Effector memory CD8-positive, alpha-beta T cell (primary cell): ENCODE results near the gene HACD2.
A peak's percentile ranks its signal among the peaks of the same experiment; 100 is the strongest.

Experiments
- ATAC-seq: fragments of 150-1000 bp; cut with Tn5 transposase; replicated peaks from 2 replicates; pipeline ENCODE4 v1.10.0; 2021; ENCODE audit warnings: mild to moderate bottlenecking, moderate library complexity
- DNase-seq, 3 experiments: peaks; one replicate each; pipeline ENCODE4 v3.0.0; 2021
- H3K27ac Mint-ChIP-seq, 2 donors: one replicate each; pipeline ENCODE4 v1.8.0; 2022; ENCODE audit warnings: mild to moderate bottlenecking in 2 of 2, mixed read lengths in 2 of 2, moderate library complexity in 2 of 2
- H3K27me3 Mint-ChIP-seq, 2 donors: one replicate each; pipeline ENCODE4 v1.8.0; 2022; ENCODE audit warnings: mixed read lengths in 2 of 2
- H3K36me3 Mint-ChIP-seq: one replicate; pipeline ENCODE4 v1.8.0; 2022; ENCODE audit warnings: mild to moderate bottlenecking, moderate library complexity, mixed read lengths; ENCODE audit not compliant: insufficient read depth
- H3K4me1 Mint-ChIP-seq, 2 donors: one replicate each; pipeline ENCODE4 v1.8.0; 2022; ENCODE audit warnings: low read depth in 2 of 2, mixed read lengths in 2 of 2
- H3K4me3 Mint-ChIP-seq, 2 donors: one replicate each; pipeline ENCODE4 v1.8.0; 2022; ENCODE audit warnings: mild to moderate bottlenecking in 2 of 2, mixed read lengths in 2 of 2, moderate library complexity in 2 of 2
- H3K9me3 Mint-ChIP-seq, 2 donors: one replicate each; pipeline ENCODE4 v1.8.0; 2022; ENCODE audit warnings: mixed read lengths in 2 of 2

The HACD2 gene

DNA sequence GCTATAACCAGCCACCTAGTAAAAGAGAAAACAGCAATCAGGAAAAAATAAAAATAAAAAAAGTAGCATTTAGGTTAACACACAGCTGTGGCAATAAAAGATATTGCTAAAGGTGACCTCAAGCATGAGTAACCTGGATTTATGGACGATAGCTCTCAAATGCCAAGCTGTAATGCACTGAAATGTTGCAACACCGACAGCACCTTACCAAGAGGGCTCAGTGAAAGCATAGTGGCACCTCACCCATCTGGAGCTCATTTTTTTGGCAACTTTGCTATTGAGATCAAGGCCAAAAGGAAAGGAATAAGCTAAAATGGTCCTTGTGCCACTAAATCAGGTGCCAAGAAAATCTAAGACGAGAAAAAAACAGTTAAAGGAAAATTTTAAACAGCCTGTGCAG lies 2.5 kb downstream of the HACD2 start:
- Mint-ChIP-seq H3K27me3 (no peaks in the 10 kb centered on the region), H3K36me3 (peaks cover 22% of the 10 kb centered on the region), H3K4me1 (peaks cover 3 to 21% of the 10 kb centered on the region in 2 donors), H3K9me3 (no peaks in the 10 kb centered on the region), H3K27ac (no peak overlapping the region), H3K4me3 (no peak overlapping the region)
- no peak for ATAC-seq
- DNase-seq: no peak

DNA sequence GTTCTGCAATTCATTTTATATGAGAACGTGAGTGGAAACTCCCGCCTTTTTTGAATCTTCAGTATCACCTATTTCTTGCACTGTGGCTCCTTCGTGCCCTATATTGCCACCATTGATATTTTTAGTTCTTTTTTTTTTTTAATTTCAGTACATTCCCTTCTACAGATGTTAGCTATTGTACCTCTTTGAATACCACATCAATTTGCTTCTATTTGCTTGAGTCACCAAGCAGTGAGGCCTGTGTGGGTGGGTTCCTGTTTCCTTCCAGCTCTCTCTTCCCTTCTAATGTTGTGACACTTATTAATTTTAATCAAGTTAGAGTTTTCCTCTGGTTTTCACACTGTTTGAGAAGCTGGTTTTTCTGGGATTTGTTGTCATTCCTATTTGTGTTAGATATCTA lies 8.7 kb downstream of the HACD2 start:
- no peaks in the 10 kb centered on the region for H3K9me3 Mint-ChIP-seq
- ATAC-seq (no peak), DNase-seq (no peak)
- H3K36me3 Mint-ChIP-seq: peaks cover 28% of the 10 kb centered on the region
- peak overlapping the region; percentile 45 to 59 for H3K27ac Mint-ChIP-seq
- peaks cover 0 to 3% of the 10 kb centered on the region in 2 donors for H3K4me1 Mint-ChIP-seq
- no peak overlapping the region for H3K4me3 Mint-ChIP-seq
- H3K27me3 Mint-ChIP-seq: no peaks in the 10 kb centered on the region

- DNase-seq: no peak
- H3K9me3 Mint-ChIP-seq: no peaks in the 10 kb centered on the region
- H3K4me1 Mint-ChIP-seq: peaks cover 4 to 5% of the 10 kb centered on the region in 2 donors
- no peak overlapping the region for H3K27ac Mint-ChIP-seq
- ATAC-seq: no peak
- H3K36me3 Mint-ChIP-seq: peaks cover 8% of the 10 kb centered on the region
- no peak overlapping the region for H3K4me3 Mint-ChIP-seq
- H3K27me3 Mint-ChIP-seq: no peaks in the 10 kb centered on the region
These were observed 12.9 kb downstream of the HACD2 start for GRCh38 chr3:123571973-123572365.

- Mint-ChIP-seq H3K27me3 (no peaks in the 10 kb centered on the region), H3K4me1 (peaks cover 4 to 5% of the 10 kb centered on the region in 2 donors), H3K27ac (peak overlapping the region in 1 of 2 donors; percentile 55), H3K9me3 (no peaks in the 10 kb centered on the region), H3K36me3 (peaks cover 4% of the 10 kb centered on the region), H3K4me3 (no peak overlapping the region)
- no peak for DNase-seq
- no peak for ATAC-seq
These were observed 13.4 kb downstream of the HACD2 start for GRCh38 chr3:123571264-123571972.

DNA sequence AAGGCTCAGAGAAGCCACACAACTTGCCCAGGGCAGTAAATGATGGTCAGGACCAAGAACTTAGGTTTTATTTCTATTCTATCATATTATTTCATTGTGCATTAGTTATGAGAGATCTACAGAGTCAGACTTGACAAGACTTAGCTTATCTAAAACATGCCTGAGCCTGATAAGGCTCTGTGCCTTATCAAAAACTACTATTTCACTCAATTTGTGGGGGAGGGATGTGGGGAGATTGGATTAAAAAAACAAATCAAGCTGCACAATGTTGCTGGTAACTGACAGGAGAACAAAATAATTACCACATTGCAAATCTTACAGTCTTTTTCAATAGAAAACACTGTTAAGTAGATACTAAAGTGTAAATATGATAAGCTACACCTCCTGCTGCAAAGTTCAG lies 16.0 kb downstream of the HACD2 start:
- ATAC-seq: no peak
- Mint-ChIP-seq H3K27me3 (no peaks in the 10 kb centered on the region), H3K4me3 (no peak overlapping the region), H3K36me3 (peaks cover 5% of the 10 kb centered on the region), H3K27ac (no peak overlapping the region), H3K9me3 (no peaks in the 10 kb centered on the region), H3K4me1 (peaks cover 10 to 11% of the 10 kb centered on the region in 2 donors)
- no peak for DNase-seq

GRCh38 chr3:123568034-123568433 lies 16.8 kb downstream of the HACD2 start:
- H3K27ac Mint-ChIP-seq: peak overlapping the region in 1 of 2 donors; percentile 50
- no peaks in the 10 kb centered on the region for H3K27me3 Mint-ChIP-seq
- H3K4me3 Mint-ChIP-seq: no peak overlapping the region
- peaks cover 15 to 17% of the 10 kb centered on the region in 2 donors for H3K4me1 Mint-ChIP-seq
- ATAC-seq (no peak), DNase-seq (no peak)
- no peaks in the 10 kb centered on the region for H3K9me3 Mint-ChIP-seq
- H3K36me3 Mint-ChIP-seq: peaks cover 8% of the 10 kb centered on the region

- Mint-ChIP-seq H3K27me3 (no peaks in the 10 kb centered on the region), H3K36me3 (peaks cover 8% of the 10 kb centered on the region), H3K27ac (peak overlapping the region; percentile 16 to 19), H3K4me3 (no peak overlapping the region), H3K4me1 (peaks cover 14 to 17% of the 10 kb centered on the region in 2 donors), H3K9me3 (no peaks in the 10 kb centered on the region)
- DNase-seq (no peak), ATAC-seq (no peak)
These were observed 20.8 kb downstream of the HACD2 start for GRCh38 chr3:123564056-123564455.

DNA sequence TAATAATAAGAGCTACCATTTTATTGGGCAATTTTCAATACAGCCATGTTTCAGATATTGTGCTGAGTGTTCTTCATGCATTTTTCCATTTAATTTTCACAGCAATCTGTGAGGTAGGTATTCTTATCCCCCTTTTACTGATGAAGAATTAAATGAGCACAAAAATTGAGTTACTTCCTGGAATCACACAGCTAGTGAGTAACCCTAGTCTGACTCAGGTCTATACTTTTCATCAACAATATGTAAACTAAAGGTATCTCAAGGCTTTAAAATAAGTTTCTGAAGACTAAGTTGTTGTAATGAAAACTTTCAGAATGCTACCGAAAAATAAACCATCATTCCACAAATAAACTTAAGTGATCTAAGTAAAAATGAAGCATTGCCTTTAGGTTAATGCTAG lies 22.3 kb downstream of the HACD2 start:
- Mint-ChIP-seq H3K36me3 (peaks cover 8% of the 10 kb centered on the region), H3K27ac (peak overlapping the region; percentile 14 to 20), H3K27me3 (no peaks in the 10 kb centered on the region), H3K4me1 (peaks cover 12 to 13% of the 10 kb centered on the region in 2 donors), H3K9me3 (no peaks in the 10 kb centered on the region), H3K4me3 (no peak overlapping the region)
- DNase-seq (no peak), ATAC-seq (no peak)

GRCh38 chr3:123561188-123561587 lies 23.7 kb downstream of the HACD2 start:
- Mint-ChIP-seq H3K27me3 (no peaks in the 10 kb centered on the region), H3K4me1 (peaks cover 13 to 15% of the 10 kb centered on the region in 2 donors), H3K9me3 (no peaks in the 10 kb centered on the region), H3K36me3 (peaks cover 5% of the 10 kb centered on the region), H3K27ac (peak overlapping the region in 1 of 2 donors; percentile 17), H3K4me3 (no peak overlapping the region)
- no peak for ATAC-seq
- DNase-seq: no peak

GRCh38 chr3:123559040-123559861 lies 25.6 kb downstream of the HACD2 start:
- ATAC-seq (peak; percentile 42), DNase-seq (peak; percentile 21 to 29 (median 24))
- H3K4me1 Mint-ChIP-seq: peaks cover 11 to 13% of the 10 kb centered on the region in 2 donors
- H3K4me3 Mint-ChIP-seq: no peak overlapping the region
- H3K36me3 Mint-ChIP-seq: peaks cover 5% of the 10 kb centered on the region
- no peaks in the 10 kb centered on the region for H3K9me3 Mint-ChIP-seq
- H3K27ac Mint-ChIP-seq: no peak overlapping the region
- H3K27me3 Mint-ChIP-seq: no peaks in the 10 kb centered on the region

GRCh38 chr3:123553536-123553935 lies 31.3 kb downstream of the HACD2 start:
- Mint-ChIP-seq H3K4me3 (no peak overlapping the region), H3K9me3 (no peaks in the 10 kb centered on the region), H3K27me3 (no peaks in the 10 kb centered on the region), H3K36me3 (peaks cover 8% of the 10 kb centered on the region), H3K4me1 (peaks cover 15 to 17% of the 10 kb centered on the region in 2 donors), H3K27ac (no peak overlapping the region)
- no peak for DNase-seq
- no peak for ATAC-seq

- Mint-ChIP-seq H3K9me3 (no peaks in the 10 kb centered on the region), H3K4me1 (peaks cover 17 to 19% of the 10 kb centered on the region in 2 donors), H3K36me3 (peaks cover 11% of the 10 kb centered on the region), H3K27me3 (no peaks in the 10 kb centered on the region), H3K27ac (peak overlapping the region in 1 of 2 donors; percentile 2), H3K4me3 (no peak overlapping the region)
- ATAC-seq (no peak), DNase-seq (no peak)
These were observed 32.1 kb downstream of the HACD2 start for GRCh38 chr3:123552768-123553167.

DNA sequence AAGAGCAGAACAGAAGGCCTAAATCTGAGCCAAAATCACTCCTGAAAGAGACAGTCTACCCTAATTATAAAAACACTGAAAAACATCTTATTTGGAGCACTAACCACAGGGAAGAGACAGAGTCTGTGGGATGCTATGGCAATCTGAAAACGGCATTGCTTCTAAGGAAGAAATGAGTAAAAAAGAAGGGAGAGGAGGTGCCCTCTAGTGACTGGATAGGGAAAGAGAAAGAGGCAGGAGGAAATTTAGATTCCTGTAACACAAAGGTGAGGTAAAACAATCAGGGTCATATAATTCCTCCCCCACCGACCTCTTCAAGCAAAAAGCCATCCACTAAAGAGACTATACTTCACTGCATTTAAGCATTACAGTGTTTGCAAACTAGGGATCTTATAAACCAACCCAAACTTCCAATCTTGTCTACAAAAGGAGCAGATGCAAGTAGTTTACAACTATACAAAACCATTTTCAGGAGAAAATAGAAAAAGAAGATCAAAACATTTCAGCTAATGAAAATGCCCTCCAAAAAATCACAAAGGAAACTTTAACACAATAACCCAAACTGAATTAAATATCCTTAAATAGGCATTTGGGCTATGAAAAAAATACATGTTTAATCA lies 32.6 kb downstream of the HACD2 start:
- H3K27ac Mint-ChIP-seq: peak overlapping the region; percentile 2 to 42
- H3K9me3 Mint-ChIP-seq: no peaks in the 10 kb centered on the region
- ATAC-seq (no peak), DNase-seq (no peak)
- H3K27me3 Mint-ChIP-seq: no peaks in the 10 kb centered on the region
- H3K4me1 Mint-ChIP-seq: peaks cover 17 to 19% of the 10 kb centered on the region in 2 donors
- H3K36me3 Mint-ChIP-seq: peaks cover 11% of the 10 kb centered on the region
- peak overlapping the region in 1 of 2 donors; percentile 15 for H3K4me3 Mint-ChIP-seq
